Measurements from ENCODE around the gene TPCN2.

Gene TPCN2

GRCh38 chr11:69089258-69089657 is 40.5 kb downstream of the TPCN2 start:
- H3K4me3 ChIP-seq (ENCODE audit: low read depth, low read length) = no peak overlapping the region
- TF ChIP-seq, protein P1, sequence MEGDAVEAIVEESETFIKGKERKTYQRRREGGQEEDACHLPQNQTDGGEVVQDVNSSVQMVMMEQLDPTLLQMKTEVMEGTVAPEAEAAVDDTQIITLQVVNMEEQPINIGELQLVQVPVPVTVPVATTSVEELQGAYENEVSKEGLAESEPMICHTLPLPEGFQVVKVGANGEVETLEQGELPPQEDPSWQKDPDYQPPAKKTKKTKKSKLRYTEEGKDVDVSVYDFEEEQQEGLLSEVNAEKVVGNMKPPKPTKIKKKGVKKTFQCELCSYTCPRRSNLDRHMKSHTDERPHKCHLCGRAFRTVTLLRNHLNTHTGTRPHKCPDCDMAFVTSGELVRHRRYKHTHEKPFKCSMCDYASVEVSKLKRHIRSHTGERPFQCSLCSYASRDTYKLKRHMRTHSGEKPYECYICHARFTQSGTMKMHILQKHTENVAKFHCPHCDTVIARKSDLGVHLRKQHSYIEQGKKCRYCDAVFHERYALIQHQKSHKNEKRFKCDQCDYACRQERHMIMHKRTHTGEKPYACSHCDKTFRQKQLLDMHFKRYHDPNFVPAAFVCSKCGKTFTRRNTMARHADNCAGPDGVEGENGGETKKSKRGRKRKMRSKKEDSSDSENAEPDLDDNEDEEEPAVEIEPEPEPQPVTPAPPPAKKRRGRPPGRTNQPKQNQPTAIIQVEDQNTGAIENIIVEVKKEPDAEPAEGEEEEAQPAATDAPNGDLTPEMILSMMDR (IDR thresholded peaks at IDR 0.05; ENCODE audit: low read depth, low read length, missing control alignments) = no peak
- DNase-seq (ENCODE audit: low read depth) = no peak

DNA sequence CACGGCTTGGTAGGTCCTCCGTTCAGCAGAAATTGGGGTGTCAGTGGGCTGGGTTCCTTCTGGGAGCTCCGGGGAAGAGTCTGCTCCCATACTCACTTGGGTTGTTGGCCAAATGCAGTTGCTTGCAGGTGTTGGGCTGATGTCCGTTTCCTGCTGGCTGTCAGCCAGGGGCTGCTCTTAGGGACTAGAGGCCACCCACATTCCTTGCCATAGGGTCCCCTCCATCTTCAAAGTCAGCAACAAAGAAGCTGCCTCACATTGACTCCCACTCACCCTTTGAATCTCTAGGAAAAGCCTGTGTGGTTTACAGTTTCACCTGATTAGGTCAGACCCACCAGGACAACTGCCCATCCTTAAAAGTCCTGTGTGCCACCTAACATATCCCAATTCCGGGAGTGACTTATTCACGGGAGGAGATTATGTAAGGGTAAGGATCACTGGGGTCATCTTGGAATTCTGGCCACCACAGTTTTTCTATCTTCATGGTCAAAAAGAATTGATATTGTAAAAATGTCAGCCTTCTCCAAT is 43.0 kb downstream of the TPCN2 start:
- TF ChIP-seq, protein P1 (IDR thresholded peaks at IDR 0.05; ENCODE audit: low read depth, low read length, missing control alignments) = no peak
- no peak for DNase-seq (ENCODE audit: low read depth)
- H3K4me3 ChIP-seq (ENCODE audit: low read depth, low read length) = no peak overlapping the region

DNA sequence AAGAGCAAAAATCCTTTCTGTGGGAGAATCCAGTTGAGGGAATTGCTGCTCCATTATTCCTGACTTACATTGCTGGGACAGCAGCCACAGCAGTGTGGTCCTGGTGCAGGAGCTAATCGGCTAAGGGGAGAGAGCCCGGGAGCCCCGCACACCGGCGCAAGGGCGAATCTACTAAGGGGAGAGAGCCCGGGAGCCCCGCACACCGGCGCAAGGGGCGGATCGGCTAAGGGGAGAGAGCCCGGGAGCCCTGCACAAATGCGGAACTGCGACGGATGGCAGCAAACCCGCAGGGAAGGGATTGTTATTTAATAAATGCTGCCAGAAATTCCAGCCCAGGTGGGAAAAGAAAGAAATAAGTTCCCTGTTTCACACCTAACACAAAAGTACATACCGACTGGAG is 43.5 kb downstream of the TPCN2 start:
- H3K4me3 ChIP-seq (ENCODE audit: low read depth, low read length) = no peak overlapping the region
- TF ChIP-seq, protein P1 (IDR thresholded peaks at IDR 0.05; ENCODE audit: low read depth, low read length, missing control alignments) = no peak
- no peak for DNase-seq (ENCODE audit: low read depth)

- DNase-seq (ENCODE audit: low read depth) = no peak
- TF ChIP-seq, protein P1 (IDR thresholded peaks at IDR 0.05; ENCODE audit: low read depth, low read length, missing control alignments) = no peak
- no peak overlapping the region for H3K4me3 ChIP-seq (ENCODE audit: low read depth, low read length)
Observed at GRCh38 chr11:69093106-69093505, 44.4 kb downstream of the TPCN2 start.

DNA sequence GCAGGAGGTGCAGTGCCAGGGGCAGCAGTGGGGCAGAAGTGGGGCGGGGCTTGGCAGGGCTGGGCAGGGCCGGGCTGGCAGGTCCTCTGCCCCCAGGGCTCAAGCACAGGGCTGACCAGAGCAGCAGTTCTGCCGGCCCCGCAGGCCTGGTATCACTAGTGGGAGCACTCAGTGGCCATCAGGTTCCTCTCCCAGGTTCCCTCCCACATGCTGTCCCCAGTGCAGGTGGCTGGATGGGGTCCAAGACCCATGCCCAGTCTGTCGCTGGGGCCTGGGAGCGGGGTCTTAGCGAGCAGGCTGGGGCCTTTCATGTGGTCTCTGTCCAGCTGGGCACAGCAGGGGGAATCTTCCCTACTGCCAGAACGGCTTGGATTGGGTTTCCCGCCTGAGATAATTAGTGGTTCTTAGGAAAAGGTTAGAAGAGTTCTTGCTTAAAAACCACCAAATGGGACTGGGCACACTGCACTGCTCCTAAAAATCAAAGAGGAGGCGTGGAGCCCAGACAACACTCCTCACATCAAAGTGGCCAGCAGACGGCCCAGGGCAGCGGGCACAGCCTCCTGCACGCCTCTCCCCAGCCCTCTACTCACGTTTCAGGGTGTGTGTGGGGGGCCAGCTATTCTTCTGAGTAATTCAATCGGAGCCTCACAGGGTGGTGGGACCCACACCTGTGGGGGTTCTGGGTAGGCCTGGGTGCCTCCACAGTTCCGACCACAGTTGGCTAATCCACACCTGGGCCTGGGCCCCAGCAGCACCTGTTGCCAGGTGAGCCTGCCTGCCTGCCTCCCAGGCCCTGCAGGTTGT is 45.6 kb downstream of the TPCN2 start:
- DNase-seq (ENCODE audit: low read depth) = no peak
- H3K4me3 ChIP-seq (ENCODE audit: low read depth, low read length) = no peak overlapping the region
- TF ChIP-seq, protein P1 (IDR thresholded peaks at IDR 0.05; ENCODE audit: low read depth, low read length, missing control alignments) = no peak

- no peak overlapping the region for H3K4me3 ChIP-seq (ENCODE audit: low read depth, low read length)
- TF ChIP-seq, protein P1 (IDR thresholded peaks at IDR 0.05; ENCODE audit: low read depth, low read length, missing control alignments) = no peak
- DNase-seq (ENCODE audit: low read depth) = no peak
Observed at GRCh38 chr11:69094915-69095290, 46.2 kb downstream of the TPCN2 start.

DNA sequence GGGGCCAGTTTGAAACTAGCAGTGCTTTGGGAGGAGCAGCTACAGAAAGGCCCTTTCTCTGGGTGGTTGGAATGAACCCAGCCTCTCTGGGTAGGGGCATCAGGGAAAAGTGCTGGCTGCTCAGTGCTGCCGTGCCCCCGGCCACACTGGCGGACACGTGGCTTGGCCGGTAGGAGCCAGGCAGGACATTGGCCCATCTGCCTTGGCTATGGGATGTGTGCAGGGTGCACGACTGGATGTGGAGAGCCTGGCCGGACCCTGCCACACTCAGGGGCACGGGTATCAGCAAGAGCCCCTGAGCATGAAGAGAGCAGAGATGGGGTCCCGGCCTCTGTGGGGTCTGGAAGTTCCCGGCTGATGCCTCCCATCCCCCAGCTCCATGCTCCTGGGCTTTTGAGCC is 46.6 kb downstream of the TPCN2 start:
- no peak overlapping the region for H3K4me3 ChIP-seq (ENCODE audit: low read depth, low read length)
- TF ChIP-seq, protein P1 (IDR thresholded peaks at IDR 0.05; ENCODE audit: low read depth, low read length, missing control alignments) = no peak
- no peak for DNase-seq (ENCODE audit: low read depth)
